LNCaP clone FGC (cell line): Measurements from ENCODE around the gene SMARCC2.

Experiments used
- DNase-seq: peaks from one replicate; pipeline ENCODE4 v3.0.0-alpha.2; 2011; ENCODE audit warnings: low read depth
- H3K4me3 ChIP-seq: 2 replicates; pipeline ENCODE4 v1.5.1; 2011; ENCODE audit warnings: mild to moderate bottlenecking, low read depth, low read length, control low read depth
- TF ChIP-seq, protein P1 (sequence below): IDR thresholded peaks from 2 replicates; pipeline ENCODE4 v1.5.1; 2012; ENCODE audit warnings: mild to moderate bottlenecking; ENCODE audit not compliant: control insufficient read depth, insufficient read depth; ENCODE audit errors: extremely low read depth

Gene SMARCC2

DNA sequence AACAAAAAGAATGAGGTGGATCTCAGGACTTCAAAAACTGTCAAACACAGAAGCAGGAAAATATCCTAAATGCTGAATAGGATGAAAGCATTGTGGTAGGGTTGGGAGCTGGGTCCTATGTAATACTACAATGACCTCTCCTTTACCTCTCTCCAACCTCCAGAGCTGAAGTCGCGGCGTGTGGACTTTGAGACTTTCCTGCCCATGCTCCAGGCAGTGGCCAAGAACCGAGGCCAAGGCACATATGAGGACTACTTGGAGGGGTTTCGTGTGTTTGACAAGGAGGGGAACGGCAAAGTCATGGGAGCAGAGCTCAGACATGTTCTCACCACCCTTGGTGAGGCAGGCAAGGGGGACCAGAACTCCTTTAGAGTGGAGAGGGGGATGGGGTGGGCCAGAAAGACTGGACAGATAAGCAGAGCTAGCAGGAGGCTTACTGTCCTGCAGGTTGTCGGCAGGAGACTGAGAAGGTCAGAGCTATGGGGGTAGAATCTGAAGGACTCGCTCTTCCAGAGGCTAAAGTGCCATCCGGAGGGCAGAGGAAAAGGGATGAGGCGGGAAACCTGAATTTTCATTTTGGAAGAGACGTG, 33.9 kb downstream of the SMARCC2 start:
- TF ChIP-seq, protein P1, sequence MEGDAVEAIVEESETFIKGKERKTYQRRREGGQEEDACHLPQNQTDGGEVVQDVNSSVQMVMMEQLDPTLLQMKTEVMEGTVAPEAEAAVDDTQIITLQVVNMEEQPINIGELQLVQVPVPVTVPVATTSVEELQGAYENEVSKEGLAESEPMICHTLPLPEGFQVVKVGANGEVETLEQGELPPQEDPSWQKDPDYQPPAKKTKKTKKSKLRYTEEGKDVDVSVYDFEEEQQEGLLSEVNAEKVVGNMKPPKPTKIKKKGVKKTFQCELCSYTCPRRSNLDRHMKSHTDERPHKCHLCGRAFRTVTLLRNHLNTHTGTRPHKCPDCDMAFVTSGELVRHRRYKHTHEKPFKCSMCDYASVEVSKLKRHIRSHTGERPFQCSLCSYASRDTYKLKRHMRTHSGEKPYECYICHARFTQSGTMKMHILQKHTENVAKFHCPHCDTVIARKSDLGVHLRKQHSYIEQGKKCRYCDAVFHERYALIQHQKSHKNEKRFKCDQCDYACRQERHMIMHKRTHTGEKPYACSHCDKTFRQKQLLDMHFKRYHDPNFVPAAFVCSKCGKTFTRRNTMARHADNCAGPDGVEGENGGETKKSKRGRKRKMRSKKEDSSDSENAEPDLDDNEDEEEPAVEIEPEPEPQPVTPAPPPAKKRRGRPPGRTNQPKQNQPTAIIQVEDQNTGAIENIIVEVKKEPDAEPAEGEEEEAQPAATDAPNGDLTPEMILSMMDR: no peak
- DNase-seq: no peak
- no peak overlapping the region for H3K4me3 ChIP-seq

DNA sequence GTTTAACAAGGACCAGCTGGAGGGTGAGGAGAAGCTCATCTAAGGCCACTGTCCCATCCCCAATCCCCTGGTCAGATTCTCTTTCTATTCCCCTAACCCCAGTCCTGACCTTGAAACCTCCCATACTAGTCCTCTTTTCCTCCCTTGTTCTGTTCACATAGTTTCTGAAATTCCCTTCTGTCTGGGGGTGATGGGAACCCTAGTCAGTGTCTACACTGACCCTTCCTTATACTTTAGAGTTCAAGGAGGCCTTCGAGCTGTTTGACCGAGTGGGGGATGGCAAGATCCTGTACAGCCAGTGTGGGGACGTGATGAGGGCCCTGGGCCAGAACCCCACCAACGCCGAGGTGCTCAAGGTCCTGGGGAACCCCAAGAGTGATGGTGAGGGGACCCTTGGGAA, 34.5 kb downstream of the SMARCC2 start:
- no peak for DNase-seq
- TF ChIP-seq, protein P1: no peak
- H3K4me3 ChIP-seq: no peak overlapping the region

DNA sequence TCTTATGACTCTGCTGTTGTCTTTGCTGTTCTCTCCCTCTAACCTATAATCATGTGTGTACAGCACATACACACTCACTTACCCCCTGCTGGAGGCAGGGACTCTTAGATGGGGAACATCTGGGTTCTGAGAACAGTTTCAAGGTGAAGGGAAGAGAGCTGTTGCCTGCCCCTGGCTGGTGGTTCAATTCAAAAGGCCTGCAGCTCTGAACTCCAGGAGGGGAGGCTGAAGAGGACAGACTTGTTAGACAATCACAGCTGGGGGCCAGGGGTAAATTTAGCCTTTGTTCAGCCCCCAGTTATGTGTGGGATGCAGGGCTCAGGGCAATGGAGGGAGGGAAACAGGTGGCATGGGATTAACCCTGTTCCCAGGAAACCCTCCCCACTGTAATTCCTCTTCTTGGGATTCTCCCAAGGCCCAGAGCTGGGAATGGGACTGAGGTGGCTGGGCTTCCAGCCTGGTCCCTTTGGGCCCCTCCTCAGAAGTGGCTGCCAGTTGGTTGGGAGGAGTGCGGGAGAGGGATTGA, 35.0 kb downstream of the SMARCC2 start:
- DNase-seq: no peak
- H3K4me3 ChIP-seq: no peak overlapping the region
- TF ChIP-seq, protein P1: no peak

GRCh38 chr12:56153678-56154065, 35.6 kb downstream of the SMARCC2 start:
- TF ChIP-seq, protein P1: no peak
- H3K4me3 ChIP-seq: peak overlapping the region; percentile 66
- DNase-seq: no peak

DNA sequence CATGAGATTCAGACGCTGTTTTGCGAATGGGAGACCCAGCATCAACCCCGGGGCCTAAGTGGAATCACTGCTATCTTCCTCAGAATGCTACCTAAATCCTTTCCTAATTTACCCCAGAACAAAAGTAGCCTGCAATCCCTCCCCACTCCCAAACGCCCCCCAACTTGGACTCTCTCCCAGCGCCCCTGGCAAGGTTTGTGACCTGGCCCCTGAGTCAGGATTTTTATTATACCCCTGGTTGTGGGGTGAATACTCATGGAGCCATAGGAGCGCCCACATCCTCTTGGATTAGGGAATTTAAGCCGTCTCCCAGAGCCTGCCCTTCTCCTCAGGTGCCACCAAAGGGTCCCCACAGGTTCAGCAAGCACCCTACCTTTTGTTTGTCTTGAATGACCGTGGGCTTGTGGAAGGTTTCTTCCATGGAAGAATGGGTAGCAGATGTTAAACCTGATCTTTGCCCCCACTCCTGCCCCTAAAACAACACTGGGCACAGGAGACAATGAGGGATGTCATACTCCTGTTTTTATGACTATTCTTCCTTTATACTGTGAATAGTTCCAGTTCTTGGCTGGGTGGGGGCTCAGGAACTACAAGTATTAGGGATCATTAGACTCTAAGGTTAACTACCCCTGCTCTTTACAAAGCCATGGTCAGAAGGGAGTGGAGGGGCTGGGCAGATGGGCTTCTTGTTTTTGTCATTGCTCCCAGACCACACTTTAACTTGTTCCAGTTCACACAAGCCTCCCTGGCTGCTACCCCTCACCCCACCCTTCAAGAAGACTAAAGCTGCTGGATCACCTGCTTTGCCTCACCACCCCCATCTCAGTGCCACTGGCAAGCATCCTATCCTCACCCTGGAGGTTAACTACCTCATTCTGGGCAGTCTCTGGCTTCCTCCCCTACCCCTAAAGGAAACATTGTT, 36.3 kb downstream of the SMARCC2 start:
- DNase-seq: no peak
- H3K4me3 ChIP-seq: peak overlapping the region; percentile 66
- TF ChIP-seq, protein P1: no peak

DNA sequence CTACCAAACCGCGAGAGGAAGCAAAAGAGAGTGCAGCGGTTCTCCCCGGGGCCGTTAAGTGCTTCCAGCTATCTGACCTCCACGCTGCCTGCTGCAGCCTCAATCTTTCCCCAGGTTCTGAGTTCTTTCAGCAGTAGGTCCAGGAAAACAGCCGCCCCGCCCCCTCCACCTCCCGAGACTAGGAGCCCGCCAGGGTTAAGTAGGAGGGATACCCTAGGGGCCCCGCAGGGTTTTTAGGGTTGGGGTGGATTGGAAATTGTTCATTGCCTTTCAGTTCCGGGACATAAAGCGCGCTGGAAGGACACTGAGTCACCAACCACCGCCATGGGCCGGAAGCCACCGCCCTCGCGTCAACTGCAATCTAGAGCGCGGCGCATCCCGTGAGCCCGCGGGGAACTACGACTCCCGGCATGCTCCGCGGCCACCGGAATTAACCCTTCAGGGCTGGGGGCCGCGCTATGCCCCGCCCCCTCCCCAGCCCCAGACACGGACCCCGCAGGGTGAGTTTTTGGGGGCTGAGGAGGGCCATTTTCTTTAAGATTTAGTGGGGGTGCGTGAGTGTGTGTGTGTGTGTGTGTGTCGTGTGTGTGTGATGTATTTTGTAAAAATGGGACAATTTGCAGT, 37.0 kb downstream of the SMARCC2 start, which contains the start of gene MYL6B:
MYL6B (plus strand) TSS at position 456 of the 624 bp plus-strand sequence. CDS start 1,332 bp downstream, outside the sequence.
- TF ChIP-seq, protein P1: no peak
- peak within 1 kb of the TSS; percentile 66 for H3K4me3 ChIP-seq
- peak; percentile 63 for DNase-seq
